WTC11 (cell line): Measurements from ENCODE around the gene RBM47. TPM values are rescaled to one million over a fixed set of nuclear protein-coding genes. Genes with fewer than 3 reads are reported as not detected.
"Not testable (repeated sequence)": the region's sequence is repeated elsewhere in the genome, so short reads cannot be mapped to it uniquely, and the experiment has no call there.

ENCODE experiments used
- ATAC-seq: fragments of 200-7000 bp; cut with Tn5 transposase; 2 replicates; pipeline ENCODE4 v1.10.0; 2021; ENCODE audit warnings: mild to moderate bottlenecking, moderate library complexity
- CTCF ChIA-PET: fragments of 300-600 bp; sonication (Branson Sonifier 250); formaldehyde crosslinking; loops from one replicate; lab custom pipeline; 2021; ENCODE audit warnings: antibody characterized with exemption; lab: Charles Lee
- POLR2A ChIA-PET: fragments of 350-600 bp; sonication (Branson Sonifier 250); formaldehyde crosslinking; loops from one replicate; lab custom pipeline; 2021; ENCODE audit warnings: antibody characterized with exemption; lab: Charles Lee
- DNase-seq: peaks from one replicate; pipeline ENCODE4 v3.0.0; 2021; ENCODE audit warnings: low spot score
- H3K27ac Mint-ChIP-seq: 2 replicates; pipeline ENCODE4 v1.8.0; 2021; ENCODE audit warnings: mixed read lengths
- H3K27me3 Mint-ChIP-seq: 2 replicates; pipeline ENCODE4 v1.8.0; 2021; ENCODE audit warnings: low read depth, mild to moderate bottlenecking, moderate library complexity, mixed read lengths
- H3K36me3 Mint-ChIP-seq: 2 replicates; pipeline ENCODE4 v1.8.0; 2021; ENCODE audit warnings: mixed read lengths
- H3K4me1 Mint-ChIP-seq: 2 replicates; pipeline ENCODE4 v1.8.0; 2022; ENCODE audit warnings: mixed read lengths
- H3K4me3 Mint-ChIP-seq: 2 replicates; pipeline ENCODE4 v1.8.0; 2021; ENCODE audit warnings: mild to moderate bottlenecking, moderate library complexity, mixed read lengths
- H3K9me3 Mint-ChIP-seq: 2 replicates; pipeline ENCODE4 v1.8.0; 2021; ENCODE audit warnings: mixed read lengths
- ATF6 ChIP-seq: sonication (generic); formaldehyde crosslinking; IDR thresholded peaks from 2 replicates; pipeline ENCODE4 v1.8.1; 2023; ENCODE audit warnings: mild to moderate bottlenecking, missing genetic modification reagents
- E2F4 ChIP-seq: sonication (generic); formaldehyde crosslinking; IDR thresholded peaks from 2 replicates; pipeline ENCODE4 v1.8.1; 2022; ENCODE audit warnings: low read depth, mild to moderate bottlenecking, moderate library complexity, missing genetic modification reagents, borderline replicate concordance
- E2F5 ChIP-seq: sonication (generic); formaldehyde crosslinking; IDR thresholded peaks from 2 replicates; pipeline ENCODE4 v1.8.1; 2022; ENCODE audit warnings: mild to moderate bottlenecking, moderate library complexity, missing genetic modification reagents
- FOXK1 ChIP-seq: sonication (generic); formaldehyde crosslinking; IDR thresholded peaks from 2 replicates; pipeline ENCODE4 v1.8.0; 2022; ENCODE audit warnings: mild to moderate bottlenecking, moderate library complexity, missing genetic modification reagents
- GABPB1 ChIP-seq: sonication (generic); formaldehyde crosslinking; IDR thresholded peaks from 2 replicates; pipeline ENCODE4 v1.8.1; 2023; ENCODE audit warnings: mild to moderate bottlenecking, missing genetic modification reagents
- NFATC4 ChIP-seq: fragments of 250-450 bp; sonication (Bioruptor Pico); IDR thresholded peaks from 2 replicates; pipeline ENCODE4 v1.9.0; 2021; ENCODE audit warnings: mild to moderate bottlenecking
- NFE2L1 ChIP-seq: sonication (generic); formaldehyde crosslinking; IDR thresholded peaks from 2 replicates; pipeline ENCODE4 v1.8.1; 2023; ENCODE audit warnings: missing genetic modification reagents
- NFYB ChIP-seq: sonication (generic); formaldehyde crosslinking; conservative IDR thresholded peaks from 2 replicates; pipeline ENCODE4 v1.8.0; 2022; ENCODE audit warnings: low read depth, missing genetic modification reagents
- NR1H2 ChIP-seq: sonication (generic); formaldehyde crosslinking; IDR thresholded peaks from 2 replicates; pipeline ENCODE4 v1.9.0; 2021; ENCODE audit warnings: mild to moderate bottlenecking, moderate library complexity, missing genetic modification reagents
- SP1 ChIP-seq: sonication (generic); formaldehyde crosslinking; conservative IDR thresholded peaks from 2 replicates; pipeline ENCODE4 v1.8.1; 2022; ENCODE audit warnings: missing genetic modification reagents
- TP53 ChIP-seq: sonication (generic); formaldehyde crosslinking; IDR thresholded peaks from 2 replicates; pipeline ENCODE4 v1.8.1; 2023; ENCODE audit warnings: mild to moderate bottlenecking, missing genetic modification reagents
- ZBTB43 ChIP-seq: sonication (generic); formaldehyde crosslinking; IDR thresholded peaks from 2 replicates; pipeline ENCODE4 v1.8.1; 2023; ENCODE audit warnings: mild to moderate bottlenecking, missing genetic modification reagents
- ZNF121 ChIP-seq: sonication (generic); formaldehyde crosslinking; IDR thresholded peaks from 2 replicates; pipeline ENCODE4 v1.8.0; 2023; ENCODE audit warnings: missing genetic modification reagents
- ZNF219 ChIP-seq: sonication (generic); formaldehyde crosslinking; IDR thresholded peaks from 2 replicates; pipeline ENCODE4 v1.8.0; 2023; ENCODE audit warnings: missing genetic modification reagents, mild to moderate bottlenecking, borderline replicate concordance
- ZNF416 ChIP-seq: fragments of 250-450 bp; sonication (Bioruptor Pico); IDR thresholded peaks from 2 replicates; pipeline ENCODE4 v1.9.0; 2021; ENCODE audit warnings: mild to moderate bottlenecking, inconsistent platforms
- ZNF423 ChIP-seq: fragments of 250-450 bp; sonication (Bioruptor Pico); IDR thresholded peaks from 2 replicates; pipeline ENCODE4 v2.1.2; 2022; ENCODE audit warnings: mild to moderate bottlenecking, moderate library complexity
- ZSCAN18 ChIP-seq: fragments of 250-450 bp; sonication (Bioruptor Pico); IDR thresholded peaks from 2 replicates; pipeline ENCODE4 v2.1.2; 2022; ENCODE audit warnings: mild to moderate bottlenecking, moderate library complexity
- total RNA-seq: library from RNA; stranded (reverse); gene quantifications from 3 replicates; pipeline ENCODE4 v1.2.3, GENCODE V29; 2021
- TF ChIP-seq, protein P1 (sequence below): sonication (generic); formaldehyde crosslinking; IDR thresholded peaks from 2 replicates; pipeline ENCODE4 v1.8.0; 2023; ENCODE audit warnings: missing genetic modification reagents, mild to moderate bottlenecking, borderline replicate concordance

RBM47 gene
- total RNA-seq, 1 experiment from 2014 or later: 97.9 TPM

DNA sequence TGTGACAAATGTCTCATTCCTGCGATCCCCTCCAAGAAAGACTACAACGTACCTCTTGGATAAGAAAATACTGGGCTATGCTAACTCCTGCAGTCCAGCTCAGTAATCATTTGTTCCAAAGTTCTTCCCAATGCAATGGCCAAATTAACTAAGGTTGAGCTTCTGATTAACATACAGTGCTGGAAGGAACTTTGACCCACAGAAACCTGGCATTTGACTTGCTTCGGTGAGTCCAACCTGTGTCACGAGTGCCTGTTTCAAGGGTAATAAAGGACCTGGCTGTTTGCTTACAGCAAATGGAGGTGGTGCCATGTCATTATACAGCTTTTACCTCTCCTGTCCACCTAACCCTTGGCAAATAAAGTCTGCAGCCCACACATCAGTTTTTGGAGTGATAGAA, 83.2 kb downstream of the RBM47 start:
- no peaks in the 10 kb centered on the region for H3K9me3 Mint-ChIP-seq
- H3K4me1 Mint-ChIP-seq: peaks cover 24% of the 10 kb centered on the region
- TF ChIP-seq GABPB1 (CRISPR knock-in tag): no peak
- POLR2A ChIA-PET: interaction anchor here (0.6 kb wide), 1 partner anchor 34 kb away, joined by 3 read pairs; no protein-coding TSS in a partner anchor
- no peak overlapping the region; the same call in 1 of the 2 replicates for H3K27ac Mint-ChIP-seq
- ATAC-seq (no peak), DNase-seq (no peak)
- H3K27me3 Mint-ChIP-seq: no peaks in the 10 kb centered on the region
- no peak overlapping the region for H3K4me3 Mint-ChIP-seq
- peaks cover 54% of the 10 kb centered on the region for H3K36me3 Mint-ChIP-seq
- CTCF ChIA-PET: no interaction called here

- H3K9me3 Mint-ChIP-seq, POLR2A ChIA-PET, DNase-seq, H3K4me3 Mint-ChIP-seq, ATAC-seq, H3K27me3 Mint-ChIP-seq: not testable (repeated sequence)
- Mint-ChIP-seq H3K36me3 (peaks cover 49% of the 10 kb centered on the region), H3K4me1 (peaks cover 15% of the 10 kb centered on the region), H3K27ac (peak overlapping the region; percentile 53; the same call in 1 of the 2 replicates)
- CTCF ChIA-PET: interaction anchor here (1.5 kb wide), 1 partner anchor 173 kb away, joined by 3 read pairs; no protein-coding TSS in a partner anchor
Measured at GRCh38 chr4:40545487-40545886, 84.2 kb downstream of the RBM47 start.

DNA sequence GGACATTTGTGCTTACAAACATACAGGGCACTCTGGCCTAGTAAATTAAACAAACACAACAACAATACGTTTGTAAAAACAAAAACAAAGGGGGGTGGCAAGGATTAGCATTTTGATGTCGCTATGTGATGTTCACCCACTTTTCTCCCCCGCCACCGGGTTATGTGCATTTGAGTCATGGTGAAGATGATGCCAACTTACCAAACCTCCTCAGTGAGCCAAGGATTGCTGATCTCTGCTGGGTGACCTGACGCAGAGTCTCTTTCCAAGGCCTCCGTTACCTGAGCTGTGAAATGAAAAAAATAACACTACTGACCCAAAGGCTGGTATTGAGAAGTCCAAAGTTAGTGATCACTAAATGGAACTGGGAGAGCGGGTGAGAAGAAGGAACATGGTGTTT, 85.4 kb downstream of the RBM47 start:
- Mint-ChIP-seq H3K4me3 (no peak overlapping the region), H3K27me3 (no peaks in the 10 kb centered on the region), H3K9me3 (no peaks in the 10 kb centered on the region)
- TF ChIP-seq NFATC4 (no peak), E2F5 (CRISPR knock-in tag) (no peak)
- TF ChIP-seq, all 79 proteins: peak for 0
- ChIA-PET CTCF (interaction anchor here (0.6 to 1.5 kb wide), 2 partner anchors 156 to 175 kb away, joined by 3 read pairs; no protein-coding TSS in a partner anchor), POLR2A (interaction anchor here (0.6 kb wide), 1 partner anchor 15 kb away, joined by 3 read pairs; no protein-coding TSS in a partner anchor)
- DNase-seq (no peak), ATAC-seq (no peak)
- H3K36me3 Mint-ChIP-seq: peaks cover 48% of the 10 kb centered on the region
- H3K4me1 Mint-ChIP-seq: peaks cover 14% of the 10 kb centered on the region
- peak overlapping the region; percentile 40 for H3K27ac Mint-ChIP-seq

- ChIA-PET CTCF (interaction anchor here (0.7 to 1.0 kb wide), 2 partner anchors 116 to 216 kb away, joined by 3 read pairs; no protein-coding TSS in a partner anchor), POLR2A (interaction anchor here (0.7 kb wide), 1 partner anchor 38 kb away, joined by 3 read pairs; no protein-coding TSS in a partner anchor)
- ATAC-seq (no peak), DNase-seq (no peak)
- peaks cover 54% of the 10 kb centered on the region for H3K36me3 Mint-ChIP-seq
- H3K9me3 Mint-ChIP-seq: no peaks in the 10 kb centered on the region
- H3K27me3 Mint-ChIP-seq: no peaks in the 10 kb centered on the region
- no peak overlapping the region for H3K4me3 Mint-ChIP-seq
- no peak overlapping the region for H3K27ac Mint-ChIP-seq
- H3K4me1 Mint-ChIP-seq: peaks cover 6% of the 10 kb centered on the region
- TF ChIP-seq TP53 (no peak), NFATC4 (no peak), NFE2L1 (CRISPR knock-in tag) (no peak), NFYB (CRISPR knock-in tag) (no peak), SP1 (CRISPR knock-in tag) (no peak), E2F4 (CRISPR knock-in tag) (no peak), ZNF121 (no peak), NR1H2 (CRISPR knock-in tag) (no peak), ZNF416 (no peak), ATF6 (CRISPR knock-in tag) (no peak), ZSCAN18 (CRISPR knock-in tag) (no peak), ZNF423 (no peak), FOXK1 (no peak), ZNF219 (CRISPR knock-in tag) (no peak), ZBTB43 (CRISPR knock-in tag) (no peak)
- TF ChIP-seq, protein P1, sequence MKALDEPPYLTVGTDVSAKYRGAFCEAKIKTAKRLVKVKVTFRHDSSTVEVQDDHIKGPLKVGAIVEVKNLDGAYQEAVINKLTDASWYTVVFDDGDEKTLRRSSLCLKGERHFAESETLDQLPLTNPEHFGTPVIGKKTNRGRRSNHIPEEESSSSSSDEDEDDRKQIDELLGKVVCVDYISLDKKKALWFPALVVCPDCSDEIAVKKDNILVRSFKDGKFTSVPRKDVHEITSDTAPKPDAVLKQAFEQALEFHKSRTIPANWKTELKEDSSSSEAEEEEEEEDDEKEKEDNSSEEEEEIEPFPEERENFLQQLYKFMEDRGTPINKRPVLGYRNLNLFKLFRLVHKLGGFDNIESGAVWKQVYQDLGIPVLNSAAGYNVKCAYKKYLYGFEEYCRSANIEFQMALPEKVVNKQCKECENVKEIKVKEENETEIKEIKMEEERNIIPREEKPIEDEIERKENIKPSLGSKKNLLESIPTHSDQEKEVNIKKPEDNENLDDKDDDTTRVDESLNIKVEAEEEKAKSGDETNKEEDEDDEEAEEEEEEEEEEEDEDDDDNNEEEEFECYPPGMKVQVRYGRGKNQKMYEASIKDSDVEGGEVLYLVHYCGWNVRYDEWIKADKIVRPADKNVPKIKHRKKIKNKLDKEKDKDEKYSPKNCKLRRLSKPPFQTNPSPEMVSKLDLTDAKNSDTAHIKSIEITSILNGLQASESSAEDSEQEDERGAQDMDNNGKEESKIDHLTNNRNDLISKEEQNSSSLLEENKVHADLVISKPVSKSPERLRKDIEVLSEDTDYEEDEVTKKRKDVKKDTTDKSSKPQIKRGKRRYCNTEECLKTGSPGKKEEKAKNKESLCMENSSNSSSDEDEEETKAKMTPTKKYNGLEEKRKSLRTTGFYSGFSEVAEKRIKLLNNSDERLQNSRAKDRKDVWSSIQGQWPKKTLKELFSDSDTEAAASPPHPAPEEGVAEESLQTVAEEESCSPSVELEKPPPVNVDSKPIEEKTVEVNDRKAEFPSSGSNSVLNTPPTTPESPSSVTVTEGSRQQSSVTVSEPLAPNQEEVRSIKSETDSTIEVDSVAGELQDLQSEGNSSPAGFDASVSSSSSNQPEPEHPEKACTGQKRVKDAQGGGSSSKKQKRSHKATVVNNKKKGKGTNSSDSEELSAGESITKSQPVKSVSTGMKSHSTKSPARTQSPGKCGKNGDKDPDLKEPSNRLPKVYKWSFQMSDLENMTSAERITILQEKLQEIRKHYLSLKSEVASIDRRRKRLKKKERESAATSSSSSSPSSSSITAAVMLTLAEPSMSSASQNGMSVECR (CRISPR knock-in tag): no peak
Measured at GRCh38 chr4:40540800-40541199, 88.9 kb downstream of the RBM47 start.
